ENCODE data around the gene NPHP1.
"Not testable (repeated sequence)": the region's sequence is repeated elsewhere in the genome, so short reads cannot be mapped to it uniquely, and the experiment has no call there.

Gene NPHP1

DNA sequence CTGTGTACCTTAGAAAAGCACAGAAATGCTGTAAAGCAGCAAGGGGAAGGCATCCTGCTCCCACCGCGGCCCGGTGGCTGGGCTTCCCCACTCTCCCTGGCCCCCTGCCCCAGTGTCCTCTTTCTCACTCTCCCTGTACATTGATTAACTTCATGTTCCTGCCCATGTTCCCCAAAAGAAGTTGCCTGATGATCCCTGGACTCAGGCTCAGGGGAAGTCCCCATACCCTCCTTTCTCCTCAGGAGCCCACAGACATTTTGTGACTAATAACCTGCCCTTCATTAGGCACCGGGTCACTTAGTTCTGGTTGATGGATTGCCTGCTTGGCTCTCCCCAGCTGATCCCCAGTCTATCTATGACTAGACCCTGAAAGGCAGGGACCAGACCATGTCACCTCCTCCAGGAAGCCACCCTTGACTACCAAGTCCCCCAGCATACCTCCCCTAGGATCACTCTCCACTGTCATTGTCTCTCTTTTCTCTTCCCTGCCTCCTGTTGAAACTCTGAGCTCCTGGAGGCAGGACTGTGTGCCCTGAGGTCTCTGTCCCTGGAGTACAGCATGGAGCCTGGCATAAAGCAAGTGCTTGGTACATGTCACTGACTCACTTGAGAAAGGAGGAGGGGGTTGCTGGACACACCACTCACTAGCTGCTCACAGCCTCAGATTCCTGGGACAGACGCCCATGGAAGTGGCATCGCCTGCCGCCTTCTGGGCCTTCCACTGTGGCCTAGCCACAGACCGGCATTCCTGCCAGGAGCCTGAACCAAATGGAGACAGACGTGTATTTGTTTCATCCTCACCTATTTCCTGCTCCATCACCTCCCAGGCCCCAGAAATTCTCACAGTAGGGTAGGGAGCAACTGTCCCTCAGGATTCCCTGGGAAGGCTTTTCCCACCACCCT lies 102.7 kb downstream of the NPHP1 start:
- no peak for DNase-seq

DNA sequence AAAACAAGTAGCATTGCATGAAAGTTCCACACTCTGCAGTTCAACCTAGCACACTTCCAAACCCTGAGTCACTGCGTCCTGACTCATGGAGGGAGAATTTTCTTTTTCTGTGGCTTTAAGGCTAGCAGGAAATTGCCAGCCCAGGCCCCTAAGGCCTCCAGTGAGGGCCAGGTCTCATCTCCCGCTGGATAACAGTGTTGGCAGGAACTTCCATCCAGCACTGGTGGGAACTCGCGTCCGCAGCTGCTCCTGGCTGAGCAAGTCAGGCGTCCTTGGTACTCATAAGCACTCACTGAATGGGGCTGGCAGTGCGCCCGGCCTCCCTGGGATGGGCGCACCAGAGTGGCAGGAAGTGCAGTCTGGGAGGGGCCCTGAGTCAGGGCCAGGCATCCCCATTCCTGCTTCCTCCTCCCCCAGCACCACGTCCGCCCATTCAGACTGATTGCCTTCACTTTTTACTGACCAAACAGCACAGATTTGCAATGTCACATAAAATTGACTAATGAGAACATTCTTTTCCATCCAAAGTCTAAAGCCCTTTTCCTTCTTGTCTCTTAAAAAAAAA lies 103.5 kb downstream of the NPHP1 start:
- DNase-seq, result no peak

DNA sequence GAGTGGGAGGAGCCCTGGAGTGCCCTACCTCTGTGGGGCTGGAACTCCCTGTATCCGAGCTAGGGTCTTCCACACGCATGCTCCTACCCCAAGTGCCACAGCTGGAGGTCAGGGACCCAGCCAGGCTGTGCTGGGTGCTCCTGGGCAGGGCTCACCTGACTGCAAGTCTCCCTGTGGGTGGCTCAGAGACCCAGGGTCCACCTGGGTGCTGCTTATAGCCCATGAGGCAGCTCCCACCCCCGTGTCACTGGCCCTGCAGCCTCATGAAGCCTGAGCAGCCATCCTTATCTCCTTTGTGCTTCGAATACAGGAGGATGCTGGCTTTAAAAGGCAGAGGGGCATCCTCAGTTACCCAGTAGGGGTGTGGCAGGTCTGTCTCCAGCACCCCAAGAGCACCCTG lies 103.9 kb downstream of the NPHP1 start:
- DNase-seq, result not testable (repeated sequence)

DNA sequence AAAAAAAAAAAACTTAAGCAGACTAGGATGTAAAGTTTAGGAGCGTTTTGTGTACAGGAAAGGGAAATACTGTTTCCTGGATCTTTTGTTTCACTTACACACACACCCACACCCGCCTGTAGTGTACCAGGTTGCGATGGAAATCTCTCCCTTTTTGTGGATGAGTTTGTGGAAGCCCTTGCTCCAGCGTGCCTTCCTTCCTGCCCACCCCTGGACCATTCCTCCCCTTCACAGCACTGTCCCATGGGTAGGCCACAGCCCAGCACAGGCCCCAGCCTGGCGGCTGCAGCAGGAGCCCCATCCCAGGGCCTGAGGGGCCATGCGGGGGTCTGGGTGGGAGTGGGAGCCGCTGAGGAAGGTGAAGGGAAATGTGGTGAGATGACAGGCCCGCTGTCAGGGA lies 104.3 kb downstream of the NPHP1 start:
- no peak for DNase-seq

DNA sequence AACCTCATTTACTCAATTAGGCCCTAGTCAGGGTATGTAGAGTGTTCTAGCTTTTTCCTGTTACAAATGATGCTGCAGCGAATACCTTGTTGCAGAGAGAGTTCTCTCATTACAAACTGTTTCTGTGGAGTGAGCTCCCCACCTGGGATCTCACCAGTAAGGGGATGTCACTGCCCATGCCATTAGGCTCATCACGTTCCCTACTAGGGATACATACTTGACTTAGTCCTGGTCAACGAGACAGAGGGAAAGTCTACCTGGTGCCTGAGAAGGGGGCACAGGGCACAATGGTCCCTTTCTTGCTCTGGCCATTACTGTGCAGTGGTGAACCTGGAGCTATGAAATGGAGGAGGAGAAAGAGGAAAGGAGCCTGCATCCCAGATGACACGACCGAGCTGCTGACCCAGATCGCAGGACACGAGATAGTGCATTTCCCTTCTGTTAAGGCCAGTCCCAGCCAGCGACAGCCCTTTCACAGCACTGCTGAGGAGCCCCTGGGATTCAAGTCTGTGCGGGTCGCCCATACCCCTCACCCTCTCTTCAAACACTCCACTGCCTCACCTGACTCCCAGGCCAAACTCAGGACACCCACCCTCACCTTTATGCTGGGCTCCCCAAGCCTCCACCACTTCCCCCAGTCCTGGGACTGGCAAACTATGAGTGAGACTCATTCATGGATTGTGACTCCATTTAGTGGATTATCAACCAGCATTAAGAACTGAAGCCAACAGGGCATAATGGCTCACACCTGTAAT lies 105.2 kb downstream of the NPHP1 start:
- DNase-seq, result no peak

DNA sequence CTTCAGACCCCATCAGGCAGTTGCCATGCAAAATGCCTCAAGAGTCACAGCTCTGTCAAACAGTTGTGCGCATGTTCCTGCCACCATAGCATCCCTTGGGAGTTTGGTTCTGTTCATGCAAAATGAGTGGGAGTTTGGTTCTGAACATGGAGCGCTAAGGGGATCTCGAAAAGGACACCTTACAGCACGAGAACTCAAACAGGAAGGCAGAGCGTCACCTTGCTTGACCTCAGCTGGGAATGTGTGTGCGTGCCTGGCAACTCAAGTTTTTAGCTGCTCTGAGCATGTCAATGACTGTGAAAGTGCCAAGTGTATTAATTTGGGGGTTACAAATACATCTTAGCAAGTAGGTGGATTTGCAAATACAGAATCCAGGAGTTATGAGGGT lies 105.8 kb downstream of the NPHP1 start:
- DNase-seq, result no peak

DNA sequence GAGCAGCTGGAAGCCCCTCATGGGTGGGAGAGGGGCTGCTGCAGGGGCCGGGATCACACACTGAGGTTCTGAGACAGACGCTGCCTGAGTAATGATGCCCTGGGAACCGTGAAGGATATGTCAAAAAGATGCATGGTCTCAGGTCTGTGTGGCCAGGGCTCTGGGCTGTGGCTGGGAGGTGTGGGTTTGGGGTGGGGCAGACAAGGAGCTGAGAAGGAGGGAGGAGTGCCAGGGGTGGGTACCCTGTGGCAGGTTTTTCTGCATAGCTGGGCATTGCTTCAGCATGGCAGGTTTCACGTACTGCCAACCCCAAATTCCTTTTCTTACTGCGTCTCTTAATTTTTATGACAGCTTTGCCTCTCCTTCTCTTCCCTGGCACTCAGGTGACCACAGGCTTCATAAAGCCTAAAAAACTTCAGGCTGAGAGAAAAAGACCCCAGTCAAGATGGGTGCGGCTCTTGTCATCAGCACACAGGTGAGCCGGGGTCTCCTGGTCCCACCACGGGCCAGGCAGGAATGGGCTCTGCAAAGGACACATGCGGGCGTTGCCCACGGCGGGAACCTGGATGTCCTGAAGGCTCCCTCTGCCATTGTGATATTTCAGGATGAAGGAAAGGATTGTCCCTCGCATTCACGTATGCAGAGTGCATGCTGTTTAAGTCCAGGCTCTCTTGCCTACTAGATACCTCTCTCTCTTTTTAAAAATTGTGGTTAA lies 107.2 kb downstream of the NPHP1 start:
- DNase-seq, result no peak

DNA sequence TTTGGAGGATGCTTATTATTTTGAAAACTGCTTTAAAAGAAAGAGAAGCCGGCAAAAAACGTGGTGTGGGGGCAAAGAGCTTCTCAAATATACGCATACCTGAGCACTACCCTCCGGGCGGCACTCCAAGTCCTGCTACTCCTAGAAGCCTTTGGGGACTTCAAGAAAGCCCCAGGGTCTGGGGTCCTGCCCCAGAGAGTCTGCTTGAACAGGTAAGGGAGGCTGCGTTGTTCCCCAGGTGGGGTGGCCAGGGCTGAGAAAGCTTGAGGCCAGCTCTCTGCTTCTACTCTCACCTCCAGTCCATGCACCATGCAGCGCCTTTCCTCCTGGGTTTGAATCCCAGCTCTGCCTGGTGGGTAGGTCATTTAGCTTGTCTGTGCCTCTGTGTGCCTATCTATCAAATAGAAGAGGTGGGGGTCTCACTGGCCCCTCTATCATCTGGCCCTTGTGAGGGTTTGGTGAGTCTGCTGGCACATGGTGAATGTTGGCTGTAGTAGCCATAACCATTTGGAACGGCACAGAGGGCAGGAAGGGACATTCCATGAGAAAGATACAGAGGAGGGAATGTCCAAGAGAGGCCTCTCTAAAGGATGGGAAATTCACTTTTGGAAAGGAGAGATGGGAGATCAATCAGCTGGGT lies 108.7 kb downstream of the NPHP1 start:
- no peak for DNase-seq

DNA sequence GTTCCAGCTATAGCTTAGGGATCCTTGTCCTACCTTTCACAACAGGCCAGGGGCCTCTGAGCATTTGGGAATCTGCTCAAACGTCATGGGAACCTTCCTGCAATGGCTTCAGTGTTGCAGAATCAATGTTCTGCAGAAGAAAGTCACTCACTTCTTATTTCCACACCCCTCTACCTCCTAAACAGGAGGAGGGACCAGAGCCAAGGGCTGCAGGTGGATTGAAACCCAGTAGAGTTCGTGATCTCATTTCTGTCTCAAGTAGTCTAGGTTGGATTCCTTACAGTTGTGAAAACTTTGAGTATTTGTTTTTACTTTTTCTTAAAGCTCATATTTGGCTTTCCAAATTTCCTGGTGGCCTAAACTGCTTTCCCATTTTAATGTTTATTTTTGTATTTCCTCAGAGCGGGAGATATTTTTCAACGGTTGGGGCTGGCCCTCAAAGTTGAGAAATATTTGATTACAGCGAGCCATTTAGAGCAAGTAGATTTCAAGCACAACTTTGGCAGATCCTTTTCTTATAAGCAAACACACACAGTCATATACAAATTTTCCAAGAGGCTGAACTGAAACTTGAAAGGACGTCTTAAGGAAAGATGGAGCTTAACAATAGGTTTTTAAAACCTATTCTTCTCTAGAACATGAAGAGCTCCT lies 109.8 kb downstream of the NPHP1 start:
- not testable (repeated sequence) for DNase-seq

DNA sequence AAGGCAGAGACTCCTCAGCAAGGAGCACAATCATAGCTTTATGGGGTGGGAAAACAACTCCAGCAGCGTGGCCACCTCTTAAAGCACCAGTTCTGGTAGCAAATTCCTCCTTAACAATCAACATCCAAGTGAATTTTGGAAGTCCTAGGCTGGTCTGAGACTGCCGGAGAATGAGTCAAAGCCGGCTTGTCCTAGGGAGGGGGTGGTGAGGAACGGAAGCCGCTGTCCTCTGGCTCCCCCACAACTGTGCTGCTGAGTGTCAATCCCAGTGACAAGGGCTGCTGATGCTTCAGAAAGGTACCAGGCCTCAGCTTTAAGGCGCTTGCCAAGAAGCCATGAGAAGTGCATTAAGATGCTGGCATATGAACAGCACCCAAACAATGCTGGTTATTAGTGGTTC lies 110.9 kb downstream of the NPHP1 start:
- DNase-seq, result not testable (repeated sequence)

DNA sequence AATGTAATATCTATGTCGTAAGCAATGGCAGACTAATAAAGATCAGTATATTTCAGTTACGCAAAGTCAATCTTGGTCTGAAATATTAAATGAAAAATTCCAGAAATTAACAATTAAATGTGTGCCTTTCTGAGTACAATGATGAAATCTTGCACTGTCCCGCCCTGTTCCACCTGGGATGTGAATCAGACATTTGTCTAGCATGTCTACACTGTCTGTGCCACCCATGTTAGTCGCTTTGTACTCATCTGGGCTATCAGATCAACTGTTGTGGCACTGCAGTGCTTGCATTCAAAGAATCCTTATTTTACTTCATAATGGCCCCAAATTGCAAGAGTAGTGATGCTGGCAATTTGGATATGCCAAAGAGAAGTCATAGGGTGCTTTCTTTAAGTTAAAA lies 114.6 kb downstream of the NPHP1 start:
- not testable (repeated sequence) for DNase-seq

DNA sequence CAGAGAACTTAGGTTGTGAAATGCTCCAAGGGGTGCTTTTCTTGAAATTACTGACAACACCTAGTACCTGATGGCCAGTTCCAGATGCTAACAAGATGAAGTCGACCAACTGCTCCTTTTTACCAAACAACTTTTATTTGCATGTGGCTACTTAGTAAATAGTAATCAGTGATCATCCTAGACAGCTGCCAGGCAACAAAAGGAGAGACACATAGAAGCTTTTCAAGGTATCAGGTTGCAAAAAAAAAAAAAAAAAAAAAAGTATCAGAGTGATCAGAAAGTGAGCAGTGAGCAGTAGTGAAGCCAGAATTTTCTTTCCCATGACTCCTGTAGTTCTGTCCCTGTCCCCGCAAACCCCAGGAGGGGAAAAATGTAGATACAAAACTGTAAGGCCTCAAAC lies 121.1 kb downstream of the NPHP1 start:
- DNase-seq, result not testable (repeated sequence)

DNA sequence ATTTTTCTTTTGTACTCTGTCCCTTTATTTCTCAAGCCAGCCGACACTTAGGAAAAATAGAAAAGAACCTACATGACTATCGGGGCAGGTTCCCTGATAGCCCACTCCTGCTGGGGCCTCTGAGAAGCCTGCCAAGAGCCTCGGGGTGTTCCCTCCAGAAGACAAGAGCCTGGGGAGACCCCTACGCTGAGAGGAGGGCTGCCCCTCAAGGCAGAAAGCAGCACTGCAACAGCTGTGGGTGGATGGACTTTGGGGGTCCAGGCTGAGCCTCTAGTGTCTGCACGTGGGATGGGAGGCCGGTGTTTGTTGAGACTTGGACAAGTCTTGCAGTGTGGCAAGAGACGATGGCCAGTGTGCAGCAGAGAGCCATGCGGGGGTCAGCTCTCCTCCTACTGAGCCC lies 121.7 kb downstream of the NPHP1 start:
- not testable (repeated sequence) for DNase-seq

DNA sequence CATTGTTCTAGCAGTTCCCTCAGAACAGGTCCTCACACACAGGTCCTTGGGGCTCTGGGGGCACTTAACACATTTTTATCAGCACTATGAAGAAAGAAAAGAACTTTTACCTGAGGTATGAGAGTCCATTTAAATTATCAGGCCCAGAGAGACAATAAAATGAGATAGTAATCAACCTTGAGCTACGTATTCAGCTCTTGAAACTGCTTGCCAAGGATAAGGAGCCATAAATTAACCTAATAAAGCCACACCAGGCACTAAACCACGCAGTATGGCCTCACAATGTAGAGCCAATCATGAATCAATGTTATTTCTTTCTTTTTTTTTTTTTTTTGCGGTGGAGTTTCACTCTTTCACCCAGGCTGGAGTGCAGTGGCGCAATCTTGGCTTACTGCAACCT lies 126.7 kb downstream of the NPHP1 start:
- not testable (repeated sequence) for DNase-seq

DNA sequence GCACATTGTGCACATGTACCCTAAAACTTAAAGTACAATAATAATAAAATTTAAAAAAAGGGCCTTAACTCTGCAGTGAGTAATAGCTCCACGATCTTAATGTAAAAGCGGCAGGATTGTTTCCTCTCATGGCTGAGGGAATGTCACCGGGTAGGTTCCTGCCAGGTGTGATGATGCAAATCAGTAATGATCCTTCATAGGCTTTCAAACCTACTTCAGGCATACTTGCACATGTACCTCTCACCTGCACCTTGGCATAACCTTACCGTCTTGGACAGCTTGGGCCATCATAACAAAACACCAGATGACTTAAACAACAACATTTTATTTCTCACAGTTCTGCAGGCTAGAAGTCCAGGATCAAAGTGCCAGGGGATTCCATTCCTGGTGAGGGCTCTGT lies 128.9 kb downstream of the NPHP1 start:
- DNase-seq, result not testable (repeated sequence)

Data from activated CD8-positive, alpha-beta memory T cell treated with anti-CD3 and anti-CD28 coated beads, Interleukin-2, amount 50 U/mL, for 4 hours (primary cell).